ENCODE measurements around the gene LOX. TPM values are rescaled to one million over a fixed set of nuclear protein-coding genes. Genes with fewer than 3 reads are reported as not detected.
"Not testable (repeated sequence)": the region's sequence is repeated elsewhere in the genome, so short reads cannot be mapped to it uniquely, and the experiment has no call there.

Gene LOX
- total RNA-seq, 1 donor from 2014 or later = 0.05 TPM

GRCh38 chr5:122111460-122111859 lies 33.4 kb upstream of the LOX start:
- intact Hi-C loops (cut with micrococcal nuclease) = no loop called here
- Mint-ChIP-seq H3K27ac (no peak overlapping the region), H3K9me3 (no peaks in the 10 kb centered on the region), H3K36me3 (ENCODE audit: low read depth) (no peaks in the 10 kb centered on the region), H3K27me3 (peaks cover 4% of the 10 kb centered on the region), H3K4me1 (no peaks in the 10 kb centered on the region), H3K4me3 (no peak overlapping the region)
- DNase-seq = no peak

GRCh38 chr5:122110987-122111386 lies 32.9 kb upstream of the LOX start:
- DNase-seq = no peak
- intact Hi-C loops (cut with micrococcal nuclease) = no loop called here
- Mint-ChIP-seq H3K27ac (no peak overlapping the region), H3K9me3 (no peaks in the 10 kb centered on the region), H3K36me3 (ENCODE audit: low read depth) (no peaks in the 10 kb centered on the region), H3K4me1 (no peaks in the 10 kb centered on the region), H3K27me3 (peaks cover 4% of the 10 kb centered on the region), H3K4me3 (no peak overlapping the region)

- intact Hi-C loops (cut with micrococcal nuclease) = no loop called here
- no peaks in the 10 kb centered on the region for H3K4me1 Mint-ChIP-seq
These were observed 29.0 kb upstream of the LOX start for GRCh38 chr5:122107016-122107415.

GRCh38 chr5:122105909-122106308 lies 27.9 kb upstream of the LOX start:
- H3K27me3 Mint-ChIP-seq = peaks cover 2% of the 10 kb centered on the region
- H3K9me3 Mint-ChIP-seq = no peaks in the 10 kb centered on the region
- no peak overlapping the region for H3K27ac Mint-ChIP-seq
- H3K4me3 Mint-ChIP-seq = no peak overlapping the region
- H3K4me1 Mint-ChIP-seq = no peaks in the 10 kb centered on the region
- no peaks in the 10 kb centered on the region for H3K36me3 Mint-ChIP-seq (ENCODE audit: low read depth)
- no peak for DNase-seq
- intact Hi-C loops (cut with micrococcal nuclease) = no loop called here

More at GRCh38 chr5:122107016-122107415, 29.0 kb upstream of the LOX start:
- no peaks in the 10 kb centered on the region for H3K9me3 Mint-ChIP-seq
- H3K4me3 Mint-ChIP-seq = no peak overlapping the region
- H3K36me3 Mint-ChIP-seq (ENCODE audit: low read depth) = no peaks in the 10 kb centered on the region
- H3K27ac Mint-ChIP-seq = no peak overlapping the region
- H3K27me3 Mint-ChIP-seq = peaks cover 2% of the 10 kb centered on the region
- no peak for DNase-seq

- DNase-seq = no peak
- H3K27ac Mint-ChIP-seq = no peak overlapping the region
- intact Hi-C loops (cut with micrococcal nuclease) = loop anchor here (5.0 kb wide), 1 partner anchor 141 kb away; the partner anchor contains the start of gene SRFBP1
- no peaks in the 10 kb centered on the region for H3K36me3 Mint-ChIP-seq (ENCODE audit: low read depth)
- H3K27me3 Mint-ChIP-seq = no peaks in the 10 kb centered on the region
- no peaks in the 10 kb centered on the region for H3K4me1 Mint-ChIP-seq
- H3K9me3 Mint-ChIP-seq = no peaks in the 10 kb centered on the region
- H3K4me3 Mint-ChIP-seq = no peak overlapping the region
These were observed 24.8 kb upstream of the LOX start for GRCh38 chr5:122102825-122103224.

- Mint-ChIP-seq H3K36me3 (ENCODE audit: low read depth) (no peaks in the 10 kb centered on the region), H3K27ac (no peak overlapping the region), H3K4me3 (no peak overlapping the region), H3K4me1 (no peaks in the 10 kb centered on the region), H3K9me3 (no peaks in the 10 kb centered on the region), H3K27me3 (no peaks in the 10 kb centered on the region)
- no peak for DNase-seq
- intact Hi-C loops (cut with micrococcal nuclease) = loop anchor here (5.0 kb wide), 1 partner anchor 139 kb away; the partner anchor contains the start of gene SRFBP1
These were observed 23.7 kb upstream of the LOX start for GRCh38 chr5:122101636-122102285.

GRCh38 chr5:122099060-122099790 lies 21.2 kb upstream of the LOX start:
- DNase-seq = no peak
- Mint-ChIP-seq H3K4me1 (no peaks in the 10 kb centered on the region), H3K27me3 (no peaks in the 10 kb centered on the region), H3K4me3 (no peak overlapping the region), H3K27ac (no peak overlapping the region), H3K9me3 (no peaks in the 10 kb centered on the region), H3K36me3 (ENCODE audit: low read depth) (no peaks in the 10 kb centered on the region)
- intact Hi-C loops (cut with micrococcal nuclease) = no loop called here

GRCh38 chr5:122097391-122097790 lies 19.3 kb upstream of the LOX start:
- H3K27ac Mint-ChIP-seq = no peak overlapping the region
- H3K4me1 Mint-ChIP-seq = no peaks in the 10 kb centered on the region
- no peaks in the 10 kb centered on the region for H3K9me3 Mint-ChIP-seq

GRCh38 chr5:122095158-122095557 lies 17.1 kb upstream of the LOX start:
- H3K4me3 Mint-ChIP-seq = no peak overlapping the region
- no peaks in the 10 kb centered on the region for H3K36me3 Mint-ChIP-seq (ENCODE audit: low read depth)
- intact Hi-C loops (cut with micrococcal nuclease) = no loop called here
- no peak overlapping the region for H3K27ac Mint-ChIP-seq
- DNase-seq = no peak
- H3K27me3 Mint-ChIP-seq = no peaks in the 10 kb centered on the region
- no peaks in the 10 kb centered on the region for H3K9me3 Mint-ChIP-seq
- H3K4me1 Mint-ChIP-seq = no peaks in the 10 kb centered on the region

More at GRCh38 chr5:122097391-122097790, 19.3 kb upstream of the LOX start:
- no peak for DNase-seq
- Mint-ChIP-seq H3K4me3 (no peak overlapping the region), H3K36me3 (ENCODE audit: low read depth) (no peaks in the 10 kb centered on the region), H3K27me3 (no peaks in the 10 kb centered on the region)
- intact Hi-C loops (cut with micrococcal nuclease) = no loop called here

- DNase-seq; H3K9me3 Mint-ChIP-seq; H3K27me3 Mint-ChIP-seq; intact Hi-C loops (cut with micrococcal nuclease); H3K4me1 Mint-ChIP-seq; H3K36me3 Mint-ChIP-seq (ENCODE audit: low read depth); H3K4me3 Mint-ChIP-seq; H3K27ac Mint-ChIP-seq: not testable (repeated sequence)
These were observed 16.2 kb upstream of the LOX start for GRCh38 chr5:122094251-122094650.

GRCh38 chr5:122093415-122094180 lies 15.5 kb upstream of the LOX start:
- no peak overlapping the region for H3K27ac Mint-ChIP-seq
- H3K9me3 Mint-ChIP-seq = no peaks in the 10 kb centered on the region
- H3K4me1 Mint-ChIP-seq = no peaks in the 10 kb centered on the region
- H3K4me3 Mint-ChIP-seq = no peak overlapping the region
- DNase-seq = no peak
- peaks cover 3% of the 10 kb centered on the region for H3K27me3 Mint-ChIP-seq
- intact Hi-C loops (cut with micrococcal nuclease) = no loop called here
- H3K36me3 Mint-ChIP-seq (ENCODE audit: low read depth) = no peaks in the 10 kb centered on the region

- intact Hi-C loops (cut with micrococcal nuclease) = no loop called here
- Mint-ChIP-seq H3K9me3 (no peaks in the 10 kb centered on the region), H3K27ac (no peak overlapping the region), H3K36me3 (ENCODE audit: low read depth) (no peaks in the 10 kb centered on the region), H3K27me3 (peaks cover 7% of the 10 kb centered on the region), H3K4me3 (no peak overlapping the region), H3K4me1 (no peaks in the 10 kb centered on the region)
- peak; percentile 36 for DNase-seq
These were observed 14.0 kb upstream of the LOX start for GRCh38 chr5:122091936-122092600.

GRCh38 chr5:122089096-122090013 lies 11.3 kb upstream of the LOX start:
- DNase-seq = no peak
- H3K36me3 Mint-ChIP-seq (ENCODE audit: low read depth) = no peaks in the 10 kb centered on the region
- no peak overlapping the region for H3K27ac Mint-ChIP-seq
- H3K9me3 Mint-ChIP-seq = no peaks in the 10 kb centered on the region
- peaks cover 12% of the 10 kb centered on the region for H3K27me3 Mint-ChIP-seq
- H3K4me1 Mint-ChIP-seq = no peaks in the 10 kb centered on the region
- intact Hi-C loops (cut with micrococcal nuclease) = no loop called here
- H3K4me3 Mint-ChIP-seq = no peak overlapping the region

Measured in activated CD4-positive, alpha-beta T cell treated with anti-CD3 and anti-CD28 coated beads, Interleukin-2, amount 10 ng/mL, durations not matched to agents 24 days and 14 days (primary cell).